ENCODE results near the gene PLEKHH2.
"Not testable (repeated sequence)": the region's sequence is repeated elsewhere in the genome, so short reads cannot be mapped to it uniquely, and the experiment has no call there.

Gene PLEKHH2

GRCh38 chr2:43637030-43637803 is at the start of gene PLEKHH2:
Gene PLEKHH2 (plus strand): TSS chr2:43637260. CDS start chr2:43644674, 7,414 bp downstream.
- peak; percentile 88 for DNase-seq

DNA sequence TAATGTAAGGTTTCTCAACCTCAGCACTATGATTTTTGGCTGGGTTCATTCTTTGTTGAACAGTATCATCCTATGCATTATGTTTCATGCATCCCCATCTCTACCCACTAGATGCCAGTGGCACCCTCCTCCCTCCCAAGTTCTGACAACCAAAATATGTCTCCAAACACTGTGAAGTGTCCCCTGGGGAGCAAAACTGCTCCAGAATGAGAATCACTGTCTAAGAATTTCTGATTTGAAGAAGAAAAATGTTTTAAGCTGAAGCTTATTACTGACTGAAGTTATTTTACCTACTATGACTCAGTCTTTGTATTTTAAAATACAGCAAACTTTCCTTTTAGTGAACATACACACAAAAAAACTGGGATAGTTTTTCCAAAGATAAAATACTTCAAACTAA is 44.6 kb upstream of the PLEKHH2 start:
- no peak for DNase-seq

DNA sequence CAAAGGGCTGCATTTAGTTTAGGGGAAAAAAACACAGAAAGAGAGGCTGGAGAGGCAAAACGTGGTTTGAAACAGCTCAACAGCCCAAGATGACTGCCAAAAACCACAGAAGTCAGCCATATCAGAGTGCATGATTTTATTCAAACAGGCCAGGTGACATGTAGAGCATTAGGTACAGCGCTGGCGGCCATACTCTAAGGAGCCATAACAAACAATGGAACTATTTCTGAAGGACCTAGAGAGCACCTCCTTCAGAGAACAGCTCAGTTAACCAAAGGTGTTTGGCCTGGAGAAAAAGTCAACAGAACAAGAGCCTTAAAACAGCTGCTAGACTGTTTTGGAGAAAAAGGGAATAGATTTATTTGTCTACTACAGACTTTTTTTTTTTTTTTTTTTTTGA is 43.8 kb upstream of the PLEKHH2 start:
- DNase-seq = no peak

DNA sequence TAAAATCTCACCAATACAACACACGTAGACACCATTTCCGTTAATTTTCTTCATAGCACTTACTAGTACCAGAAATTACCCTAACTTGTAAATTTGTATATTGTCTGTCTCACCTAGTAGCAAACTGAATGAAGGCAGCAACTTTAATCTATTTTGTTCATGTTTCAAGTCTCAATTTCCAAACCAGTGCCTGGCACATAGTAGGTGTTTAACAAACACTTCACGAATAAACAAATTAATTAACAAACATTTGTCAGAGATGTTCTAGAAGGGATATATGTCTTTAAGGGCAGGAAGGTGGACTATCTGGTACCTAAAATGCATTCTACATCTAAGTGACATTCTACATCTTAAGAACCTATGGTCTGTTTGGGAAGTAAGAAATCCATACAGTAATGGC is 42.2 kb upstream of the PLEKHH2 start:
- no peak for DNase-seq

DNA sequence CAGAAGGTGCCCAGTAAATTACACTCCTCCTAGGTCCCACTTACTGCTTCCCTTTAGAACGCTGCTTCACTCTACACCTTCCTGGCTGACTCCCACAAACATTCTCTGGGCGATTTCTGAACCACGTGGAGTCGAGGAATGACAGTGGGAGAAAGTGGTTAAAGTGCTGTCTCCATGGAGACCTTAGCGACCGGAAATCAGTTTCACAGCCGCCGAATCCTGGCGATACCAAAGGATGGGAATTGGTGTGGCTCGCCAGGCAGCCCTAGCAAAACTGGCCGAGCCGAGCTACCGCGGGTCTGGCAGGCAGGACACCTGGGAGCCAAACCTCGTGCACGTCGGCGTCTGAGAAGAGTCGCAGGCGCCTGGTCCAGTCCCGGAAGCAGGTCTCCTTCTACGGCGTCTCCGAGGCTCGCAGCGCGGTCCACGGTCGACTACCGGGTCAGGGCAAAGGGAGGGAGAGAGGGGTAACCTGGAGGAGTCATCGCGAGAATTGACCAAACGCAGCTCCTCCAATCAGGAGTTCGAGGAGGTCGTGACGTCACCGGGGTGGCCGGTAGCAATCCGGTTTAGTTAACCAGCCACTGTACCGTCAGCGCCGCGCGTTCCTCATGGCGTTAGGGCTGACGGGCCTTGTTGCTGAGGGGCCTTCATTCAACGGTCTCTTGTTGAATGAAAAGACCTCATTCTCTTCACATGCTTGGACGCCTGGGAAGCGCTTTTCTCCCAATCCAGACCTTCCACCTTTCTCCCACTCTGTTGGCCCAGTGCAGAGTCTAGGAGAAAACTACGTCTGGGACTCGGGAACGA is 41.3 kb upstream of the PLEKHH2 start, which contains the start of gene THADA:
TSS of gene THADA (minus strand) at position 436 of the 810 bp plus-strand sequence. CDS start 3,646 bp downstream, outside the sequence.
- peak; percentile 97 for DNase-seq

DNA sequence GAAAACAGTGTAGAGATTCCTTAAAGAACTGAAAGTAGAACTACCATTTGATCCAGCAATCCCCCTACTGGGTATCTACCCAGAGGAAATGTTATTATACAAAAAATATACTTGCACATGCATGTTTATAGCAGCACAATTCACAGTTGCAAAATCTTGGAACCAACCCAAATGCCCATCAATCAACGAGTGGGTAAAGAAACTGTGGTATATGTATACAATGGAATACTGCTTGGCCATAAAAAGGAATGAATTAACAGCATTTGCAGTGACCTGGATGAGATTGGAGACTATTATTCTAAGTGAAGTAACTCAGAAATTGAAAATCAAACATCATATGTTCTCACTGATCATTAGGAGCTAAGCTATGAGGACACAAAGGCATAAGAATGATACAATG is 36.5 kb upstream of the PLEKHH2 start:
- not testable (repeated sequence) for DNase-seq

DNA sequence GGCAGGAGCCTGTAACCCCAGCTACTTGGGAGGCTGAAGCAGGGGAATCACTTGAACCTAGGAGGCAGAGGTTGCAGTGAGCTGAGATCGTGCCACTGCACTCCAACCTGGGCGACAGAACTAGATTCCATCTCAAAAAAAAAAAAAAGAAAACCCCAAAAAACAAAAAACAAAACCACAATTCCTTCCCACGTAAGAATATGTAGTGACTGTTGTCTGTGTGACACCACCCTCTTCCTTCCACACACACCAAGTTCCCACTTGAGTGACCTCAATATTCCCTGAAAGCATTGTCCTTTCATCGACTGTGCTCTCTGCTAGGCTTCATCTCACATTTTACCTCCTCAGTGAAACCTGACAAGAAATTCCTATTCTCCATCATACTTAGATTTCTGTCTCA is 32.4 kb upstream of the PLEKHH2 start:
- DNase-seq = no peak

- DNase-seq = peak; percentile 13
These were observed 31.9 kb upstream of the PLEKHH2 start for GRCh38 chr2:43605079-43605655.

DNA sequence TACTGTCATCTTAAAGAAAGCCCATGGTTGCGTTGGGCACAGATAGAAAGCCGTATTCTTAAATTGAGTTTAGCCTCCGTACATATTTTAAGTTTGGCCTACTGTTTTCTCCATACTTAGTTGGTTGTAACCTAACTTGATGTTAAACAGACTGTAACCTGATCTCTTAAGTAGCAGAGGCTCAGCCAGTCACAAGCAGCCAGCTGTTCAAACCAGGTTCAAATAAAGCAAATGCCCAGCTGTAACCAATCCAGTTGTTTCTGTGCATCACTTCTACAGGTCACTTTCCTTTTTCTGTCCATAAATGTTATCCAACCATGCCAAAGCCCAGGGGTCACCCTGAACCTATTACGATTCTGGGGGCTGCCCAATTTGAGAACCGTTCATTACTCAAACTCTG is 31.2 kb upstream of the PLEKHH2 start:
- no peak for DNase-seq

GRCh38 chr2:43609290-43609918 is 27.7 kb upstream of the PLEKHH2 start:
- peak; percentile 49 for DNase-seq

- DNase-seq = no peak
These were observed 26.7 kb upstream of the PLEKHH2 start for GRCh38 chr2:43610361-43610760.

GRCh38 chr2:43611987-43612894 is 24.8 kb upstream of the PLEKHH2 start:
- DNase-seq = peak; percentile 76

DNA sequence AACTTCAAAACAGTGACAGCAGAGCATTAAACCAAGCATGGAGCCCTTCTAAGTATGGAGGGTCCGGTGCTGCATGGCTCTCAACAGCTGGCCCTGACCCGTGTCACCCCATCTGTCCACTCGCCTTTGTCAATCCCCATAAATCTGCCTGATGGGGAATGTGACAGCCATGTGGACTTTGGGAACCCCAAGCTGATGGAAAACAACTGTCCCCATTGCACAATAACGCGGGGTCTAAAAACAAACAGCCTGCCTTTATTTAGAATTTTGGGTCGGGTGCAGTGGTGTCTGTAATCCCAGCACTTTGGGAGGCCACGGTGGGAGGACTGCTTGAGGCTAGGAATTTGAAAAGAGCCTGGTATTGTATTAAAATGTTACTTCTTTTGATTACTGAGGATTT is 24.1 kb upstream of the PLEKHH2 start:
- DNase-seq = no peak

GRCh38 chr2:43616967-43617680 is 19.9 kb upstream of the PLEKHH2 start:
- DNase-seq = no peak

GRCh38 chr2:43619511-43619910 is 17.5 kb upstream of the PLEKHH2 start:
- no peak for DNase-seq

GRCh38 chr2:43622931-43623451 is 14.1 kb upstream of the PLEKHH2 start:
- DNase-seq = no peak

DNA sequence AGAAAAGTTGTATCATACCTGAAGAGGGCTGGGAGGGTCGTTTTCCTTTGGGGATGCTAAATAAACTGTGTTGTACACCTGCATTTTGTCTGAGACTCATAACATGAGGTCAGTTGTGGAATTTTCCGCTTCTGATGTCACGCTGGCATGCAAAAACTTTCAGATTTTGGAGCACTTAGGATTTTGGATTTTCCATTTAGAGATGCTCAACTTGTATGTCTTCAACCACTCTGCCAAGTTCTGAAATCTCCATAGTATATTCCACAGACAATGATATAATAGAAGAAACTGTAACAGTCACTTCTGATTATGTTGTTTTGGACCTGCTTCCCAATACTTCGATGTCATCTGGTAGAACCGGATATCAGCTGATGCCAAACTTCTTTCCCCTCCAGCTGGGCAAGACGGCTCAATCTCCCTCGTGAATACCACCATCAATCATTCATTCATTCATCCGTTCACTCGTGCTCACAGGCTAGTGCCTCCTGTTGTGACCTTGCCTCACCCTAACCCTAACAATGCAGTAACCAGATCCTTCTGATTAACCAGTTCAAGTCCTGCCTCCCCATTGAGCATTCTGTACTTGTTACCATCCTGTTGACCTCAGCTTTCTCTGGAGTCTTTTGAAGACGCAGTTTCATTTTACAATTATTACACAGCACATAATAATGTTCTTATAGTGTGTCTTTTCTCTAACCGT is 5.3 kb upstream of the PLEKHH2 start:
- no peak for DNase-seq

DNA sequence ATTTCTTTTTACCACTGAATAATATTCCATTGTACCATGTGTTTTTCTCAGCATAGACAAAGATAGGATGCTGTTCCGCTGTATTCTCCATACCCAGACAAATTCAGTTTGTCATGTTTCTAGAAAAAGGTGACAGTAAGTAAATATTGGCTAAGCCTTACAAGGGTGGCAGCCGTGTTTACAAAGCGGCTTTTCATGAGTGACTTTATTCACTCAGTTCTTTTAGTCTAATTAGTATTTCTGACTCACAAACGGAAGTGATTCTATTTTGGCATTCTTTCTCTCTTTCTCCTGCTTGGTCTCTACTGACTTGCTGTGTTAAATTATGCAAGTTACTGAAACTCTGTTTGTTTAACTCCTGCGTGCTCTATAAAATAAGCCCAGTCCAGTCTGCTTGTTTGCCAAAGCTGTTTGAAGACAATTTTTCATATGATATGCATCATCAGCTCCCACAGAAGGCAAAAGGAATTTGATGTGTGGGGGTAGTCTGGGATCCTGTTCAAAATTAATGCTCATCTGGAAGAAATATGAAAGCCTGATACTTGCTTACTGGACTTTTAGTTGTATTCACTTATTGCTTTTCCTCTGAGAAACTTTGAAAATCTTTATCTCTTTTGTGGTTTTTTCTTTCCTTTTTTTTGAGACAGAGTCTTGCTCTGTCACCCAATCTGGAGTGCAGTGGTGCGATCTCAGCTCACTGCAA is 2.3 kb upstream of the PLEKHH2 start:
- no peak for DNase-seq

GRCh38 chr2:43636153-43636552 is 907 bp upstream of the PLEKHH2 start:
- DNase-seq = not testable (repeated sequence)

GRCh38 chr2:43636621-43637020 is 439 bp upstream of the PLEKHH2 start:
- peak; percentile 53 for DNase-seq

Measured in CD4-positive, alpha-beta T cell treated with Interleukin-17A for 4 hours (primary cell).